COLO829 (cell line): ENCODE measurements around the gene GP9.

Experiments
- DNase-seq: peaks from one replicate; pipeline ENCODE4 v3.0.0; 2012; ENCODE audit warnings: low spot score

GP9 gene

GRCh38 chr3:129060276-129061022 lies at the start of gene GP9:
Gene GP9 (plus strand): TSS chr3:129060779. CDS start chr3:129061740, 961 bp downstream.
- no peak for DNase-seq

GRCh38 chr3:129013491-129013891 lies 47.1 kb upstream of the GP9 start:
- no peak for DNase-seq

GRCh38 chr3:129014148-129014547 lies 46.4 kb upstream of the GP9 start:
- DNase-seq = no peak

- DNase-seq = no peak
These were observed 45.7 kb upstream of the GP9 start for GRCh38 chr3:129014793-129015345.

DNA sequence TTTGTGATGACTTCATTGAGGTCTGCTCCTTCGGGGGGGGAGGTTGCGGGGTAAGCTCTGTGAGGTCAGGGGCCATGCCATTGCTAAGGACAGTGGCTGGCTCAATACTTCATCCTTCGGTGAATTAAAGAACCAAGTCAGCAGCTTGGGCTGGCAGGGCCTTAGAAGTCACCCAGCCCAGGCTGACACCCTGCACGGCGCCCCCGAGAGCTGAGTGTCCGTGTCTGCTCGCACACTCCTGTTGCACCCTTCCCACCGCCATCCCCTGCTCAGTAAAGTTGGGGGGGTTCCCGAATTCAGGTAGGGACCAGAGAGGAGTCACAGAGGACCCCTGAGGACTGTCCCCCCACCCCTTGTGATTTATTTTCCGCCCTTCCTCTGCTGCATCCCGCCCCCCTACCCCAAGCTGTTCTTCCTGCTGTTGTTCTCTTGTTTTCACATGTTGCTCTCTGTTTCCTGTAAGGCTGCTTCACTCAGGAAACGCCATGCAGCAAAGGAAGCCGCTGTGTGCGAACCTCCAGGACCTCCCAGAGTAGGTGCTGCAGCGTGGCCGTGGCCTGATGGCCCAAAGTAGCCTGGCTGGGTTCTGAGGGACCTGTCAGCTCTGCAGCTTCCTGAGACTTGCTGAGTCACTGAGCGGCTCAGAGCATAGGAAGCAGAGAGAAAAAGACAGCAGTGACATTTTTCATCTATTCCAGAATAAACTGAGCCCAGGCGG lies 45.0 kb upstream of the GP9 start:
- no peak for DNase-seq

GRCh38 chr3:129016356-129016719 lies 44.2 kb upstream of the GP9 start:
- no peak for DNase-seq

- DNase-seq = peak; percentile 30
These were observed 43.7 kb upstream of the GP9 start for GRCh38 chr3:129016720-129017483.

- no peak for DNase-seq
These were observed 43.1 kb upstream of the GP9 start for GRCh38 chr3:129017484-129017899.

GRCh38 chr3:129018271-129018670 lies 42.3 kb upstream of the GP9 start:
- DNase-seq = no peak

- no peak for DNase-seq
These were observed 41.8 kb upstream of the GP9 start for GRCh38 chr3:129018751-129019150.

DNA sequence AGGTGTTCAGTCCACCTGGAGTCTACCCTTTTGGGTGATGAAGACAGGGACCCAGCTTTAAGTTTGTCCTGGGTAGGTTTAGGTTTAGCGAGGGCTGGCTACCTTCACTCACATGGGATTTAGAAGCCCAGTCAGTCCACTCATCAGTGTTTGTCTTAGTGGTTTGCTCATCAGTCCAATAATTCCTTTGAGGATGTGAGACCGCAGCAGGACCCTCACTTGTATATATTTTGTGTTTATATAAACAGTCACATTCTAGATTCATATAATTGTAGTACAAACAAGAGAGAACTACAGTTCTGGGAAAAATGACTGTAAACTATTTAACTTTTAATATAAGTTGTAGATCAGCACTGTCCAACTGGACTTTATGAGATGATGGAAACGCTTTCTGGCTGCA lies 41.3 kb upstream of the GP9 start:
- no peak for DNase-seq

GRCh38 chr3:129020691-129021090 lies 39.9 kb upstream of the GP9 start:
- DNase-seq = no peak

DNA sequence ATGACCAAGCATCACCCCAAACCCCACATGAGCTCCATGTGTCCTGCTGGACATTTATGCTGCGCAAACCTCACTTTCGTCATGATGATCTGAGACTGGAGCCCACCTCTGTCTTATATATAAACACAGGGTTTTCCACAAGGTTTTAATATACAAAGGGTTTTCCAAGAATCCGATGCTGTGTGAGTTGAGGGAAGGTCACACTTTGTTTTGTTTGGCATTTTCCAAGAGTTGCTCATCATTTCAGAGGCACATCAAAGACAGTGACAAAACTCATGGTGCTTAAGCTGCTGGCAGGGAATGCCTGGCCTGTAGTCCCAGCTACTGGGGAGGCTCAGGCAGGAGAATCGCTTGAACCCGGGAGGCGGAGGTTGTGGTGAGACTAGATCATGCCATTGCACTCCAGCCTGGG lies 39.4 kb upstream of the GP9 start:
- DNase-seq = no peak

DNA sequence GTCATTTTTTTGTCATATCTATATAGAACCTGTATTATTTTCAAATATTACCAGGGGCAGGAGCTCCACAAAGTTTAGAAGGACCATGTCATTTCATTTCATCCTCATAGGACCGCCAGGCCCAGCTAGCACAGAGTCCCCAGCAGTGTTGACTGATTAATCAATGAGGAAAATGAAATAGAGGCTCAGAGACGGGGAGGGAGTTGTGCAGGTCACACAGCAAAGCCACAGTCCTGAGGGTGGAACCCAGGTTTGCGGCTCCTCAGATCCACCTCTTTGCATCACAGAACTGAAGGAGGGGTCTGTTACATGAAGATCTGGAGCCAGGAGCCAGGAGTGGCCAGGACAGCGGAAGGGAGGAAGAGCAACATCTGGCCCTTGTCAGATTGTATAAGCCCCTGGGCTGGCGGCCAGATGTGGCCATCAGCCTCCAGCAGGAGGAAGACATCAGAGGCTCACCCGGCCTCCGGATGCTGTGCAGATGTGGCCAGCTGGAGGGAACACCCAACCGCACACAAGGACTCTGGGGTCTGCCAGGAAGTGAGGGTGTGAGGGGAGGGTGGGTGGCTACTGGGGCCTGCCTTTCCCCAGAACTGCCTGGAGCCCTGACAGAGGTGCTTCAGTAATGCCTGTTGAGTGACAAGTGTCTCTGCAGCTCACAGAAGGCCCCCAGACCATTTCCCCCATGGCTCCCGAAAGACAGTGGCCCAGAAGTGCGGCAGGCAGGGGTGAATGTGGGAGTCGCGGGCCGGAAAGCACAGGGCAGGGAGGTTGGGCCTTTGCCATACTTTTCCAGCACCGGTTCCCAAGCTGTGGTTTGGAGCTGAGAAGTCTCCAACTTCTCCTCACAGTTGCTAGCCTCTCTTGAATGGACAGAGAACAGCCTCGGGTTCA lies 38.2 kb upstream of the GP9 start:
- no peak for DNase-seq

GRCh38 chr3:129023008-129023358 lies 37.6 kb upstream of the GP9 start:
- DNase-seq = no peak

DNA sequence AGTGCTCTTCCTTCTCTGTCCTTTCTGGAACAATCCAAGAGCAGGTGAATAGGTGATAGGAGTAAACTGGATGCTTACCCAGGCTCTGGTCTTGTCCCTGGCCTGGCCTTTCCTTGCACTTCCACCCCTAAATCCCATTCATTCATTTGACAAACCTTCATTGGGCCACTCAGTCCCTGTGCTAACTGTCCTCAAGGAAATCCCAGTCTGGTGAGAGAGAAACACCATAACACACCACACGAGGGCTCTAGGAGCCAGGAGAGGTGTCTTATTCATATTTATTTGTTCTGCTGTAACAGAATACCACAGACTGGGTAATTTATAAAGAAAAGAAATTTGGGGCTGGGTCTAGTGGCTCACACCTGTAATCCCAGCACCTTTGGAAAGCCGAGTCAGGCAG lies 36.7 kb upstream of the GP9 start:
- DNase-seq = no peak

DNA sequence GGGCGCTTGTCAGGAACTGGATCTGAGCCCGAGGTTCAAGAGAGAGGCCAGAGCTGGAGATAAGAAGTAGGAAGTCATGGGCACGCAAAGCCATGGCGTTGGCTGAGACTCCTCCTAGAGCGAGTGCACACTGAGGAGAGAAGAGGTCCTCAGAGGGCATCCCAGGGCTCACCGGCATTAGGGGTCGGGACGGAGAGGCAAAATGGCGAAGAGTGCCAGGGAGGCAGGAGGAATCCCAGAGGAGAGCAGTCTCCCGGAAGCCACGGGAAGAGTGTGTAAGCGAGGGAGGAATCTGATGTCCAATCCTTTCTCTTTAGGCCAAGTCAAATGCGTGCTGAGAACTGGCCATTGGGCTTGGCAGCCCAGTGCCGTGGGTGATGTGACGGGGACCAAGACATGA lies 35.5 kb upstream of the GP9 start:
- no peak for DNase-seq

DNA sequence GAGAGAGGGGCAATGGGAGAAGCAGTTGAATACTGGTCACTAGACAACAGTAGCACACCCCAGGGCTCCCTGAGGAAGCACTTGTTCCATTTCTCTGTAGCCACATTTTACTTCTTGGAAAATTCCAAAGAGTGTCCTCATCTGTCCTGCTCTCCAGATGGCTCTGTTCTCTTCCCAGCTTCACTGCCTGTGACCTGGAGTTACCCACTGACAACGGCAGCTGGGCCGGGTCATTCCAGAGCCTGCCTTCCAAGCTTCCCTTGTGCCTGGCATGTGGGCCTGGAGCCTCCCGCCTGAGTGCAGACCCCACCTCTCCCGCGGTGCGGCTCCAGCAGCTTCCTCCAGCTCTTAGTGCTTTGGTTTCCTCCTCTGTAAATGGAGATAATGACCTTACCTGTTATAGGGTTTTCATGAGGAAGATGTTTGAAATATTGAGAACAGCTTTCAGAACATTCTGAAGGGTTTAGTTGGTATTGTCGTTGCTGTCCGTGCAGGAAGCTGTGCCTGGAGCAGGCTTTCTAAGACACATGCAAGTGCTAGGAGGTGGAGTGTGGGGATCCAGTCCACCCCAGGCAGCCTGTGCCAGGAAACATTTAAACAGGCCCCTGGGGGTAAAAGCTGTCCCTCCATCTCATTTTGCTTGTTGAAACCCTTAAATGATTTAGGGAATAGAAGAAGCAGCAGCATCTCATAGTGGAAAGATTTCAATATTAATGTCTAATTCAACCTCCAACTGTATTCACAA lies 34.7 kb upstream of the GP9 start:
- DNase-seq = no peak

- DNase-seq = peak; percentile 93
These were observed 33.6 kb upstream of the GP9 start for GRCh38 chr3:129026728-129027543.

DNA sequence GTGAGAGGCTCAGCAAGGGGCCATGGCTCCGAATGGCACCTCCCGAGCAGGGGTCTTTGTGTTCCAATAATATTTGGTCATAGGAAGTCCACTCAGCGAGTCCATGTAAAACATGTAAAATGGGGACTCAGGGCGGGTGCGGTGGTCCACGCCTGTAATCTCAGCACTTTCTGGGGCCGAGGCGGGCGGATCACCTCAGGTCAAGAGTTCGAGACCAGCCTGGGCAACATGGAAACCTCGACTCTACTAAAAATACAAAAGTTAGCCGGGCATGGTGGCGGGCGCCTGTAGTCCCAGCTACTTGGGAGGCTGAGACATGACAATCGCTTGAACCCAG lies 33.1 kb upstream of the GP9 start:
- no peak for DNase-seq
